Stimulated activated CD8-positive, alpha-beta memory T cell treated with anti-CD3 and anti-CD28 coated beads, Interleukin-7, amount 100 ng/mL, for 24 hours (primary cell): ENCODE data around the gene EMX1.

Experiments
- DNase-seq: peaks from one replicate; pipeline ENCODE4 v3.0.0-alpha.2; 2020; ENCODE audit warnings: low read depth

EMX1 gene

GRCh38 chr2:72942881-72943418 is 25.6 kb downstream of the EMX1 start:
- DNase-seq: no peak

- DNase-seq: no peak
Measured at GRCh38 chr2:72943540-72944395, 26.4 kb downstream of the EMX1 start.

DNA sequence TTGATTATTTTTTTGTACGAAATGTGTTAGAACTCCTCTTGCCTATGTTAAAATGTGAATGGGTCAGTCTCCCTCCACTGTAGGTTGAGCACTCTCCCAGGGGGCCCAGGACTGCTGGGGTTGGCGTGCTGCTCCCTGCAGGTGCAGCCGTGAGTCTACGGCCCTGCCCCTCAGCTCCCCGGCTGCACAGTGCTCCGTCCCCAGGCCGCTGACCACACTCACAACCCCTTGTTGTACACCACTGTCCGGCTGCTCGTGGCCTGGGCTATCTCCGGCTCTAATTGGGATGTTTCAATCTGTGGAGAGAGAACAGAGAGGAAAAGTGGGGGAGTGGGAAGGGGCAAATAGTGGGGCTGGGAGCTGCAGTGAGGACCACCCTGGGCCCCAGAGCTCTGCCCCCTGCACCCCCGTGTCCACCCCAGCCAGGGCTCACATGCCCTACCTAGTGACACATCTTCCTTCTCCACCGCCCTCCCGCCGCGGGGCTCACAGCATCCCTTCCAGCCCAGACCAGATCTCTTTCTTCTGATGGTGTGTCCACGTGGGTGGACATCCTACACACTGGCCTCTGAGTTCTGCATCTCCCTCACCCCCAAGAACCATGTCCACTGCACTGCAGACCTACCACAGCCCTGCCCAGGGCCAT is 27.6 kb downstream of the EMX1 start:
- DNase-seq: no peak

DNA sequence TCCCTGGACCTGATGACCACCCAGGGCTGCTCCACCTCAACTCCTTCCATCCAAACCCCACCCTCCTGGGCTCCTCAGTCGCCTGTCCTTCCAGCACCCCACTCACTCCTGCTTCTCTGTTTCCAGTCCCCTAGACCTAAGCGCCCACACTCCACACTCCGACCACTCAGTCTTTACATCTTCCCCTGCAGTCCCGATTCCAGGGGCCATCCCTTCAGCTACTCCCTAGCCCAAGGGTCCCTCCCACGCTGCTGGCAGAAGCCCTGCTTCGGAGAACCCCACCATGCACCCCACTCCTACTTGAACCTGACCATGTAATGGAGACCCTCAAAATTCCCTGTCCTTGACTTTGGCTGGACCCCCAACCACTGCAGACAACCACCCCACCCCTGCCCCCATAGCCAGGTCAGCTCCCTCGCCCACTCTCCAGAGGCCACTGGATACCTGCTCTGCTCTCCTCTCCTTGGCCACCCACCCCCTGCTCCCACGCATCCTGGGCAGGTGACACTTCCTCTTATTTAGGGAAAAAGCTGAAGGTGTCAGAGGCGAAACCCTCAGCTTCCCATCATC is 28.2 kb downstream of the EMX1 start:
- no peak for DNase-seq

GRCh38 chr2:72946466-72946865 is 29.1 kb downstream of the EMX1 start:
- DNase-seq: no peak

GRCh38 chr2:72947952-72948830 is 30.9 kb downstream of the EMX1 start:
- DNase-seq: no peak

- DNase-seq: no peak
Measured at GRCh38 chr2:72949045-72949444, 31.7 kb downstream of the EMX1 start.

- DNase-seq: no peak
Measured at GRCh38 chr2:72949642-72950041, 32.3 kb downstream of the EMX1 start.

DNA sequence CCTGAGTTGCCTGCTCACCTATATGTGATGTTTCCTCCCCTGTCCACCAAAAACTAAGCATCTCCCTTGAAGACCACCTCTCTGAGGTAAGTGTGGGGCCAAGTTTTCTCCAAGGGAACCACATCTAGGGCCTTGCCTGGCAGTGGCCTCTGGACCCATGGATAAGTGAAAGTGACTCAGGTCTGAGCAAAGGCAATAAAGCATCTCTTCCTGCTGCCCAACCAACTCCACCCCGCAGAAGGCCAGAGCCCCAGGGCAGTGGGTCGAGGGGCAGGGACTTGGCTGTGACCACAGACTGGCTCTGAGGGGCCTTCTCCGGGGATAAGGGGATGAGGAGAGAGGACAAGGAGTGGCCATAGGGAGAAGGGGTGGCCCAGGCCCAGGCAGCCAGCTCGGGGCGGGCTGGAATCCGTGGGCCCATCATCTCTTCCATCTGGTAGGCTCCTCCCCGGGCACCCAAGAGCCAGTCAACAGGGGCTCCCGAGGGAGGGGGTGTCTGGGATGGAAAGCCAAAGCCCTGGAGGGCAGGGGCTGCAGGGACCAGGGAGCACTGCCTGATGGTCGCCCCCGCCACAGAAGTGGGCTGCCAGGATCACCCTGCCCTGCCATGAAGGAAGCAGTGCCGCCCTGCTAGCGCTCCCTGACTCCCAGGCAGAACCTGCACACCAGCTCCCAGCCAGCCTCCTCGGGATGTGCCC is 33.4 kb downstream of the EMX1 start:
- no peak for DNase-seq

- no peak for DNase-seq
Measured at GRCh38 chr2:72951303-72952095, 34.2 kb downstream of the EMX1 start.

GRCh38 chr2:72952110-72952823 is 34.9 kb downstream of the EMX1 start:
- no peak for DNase-seq

- DNase-seq: no peak
Measured at GRCh38 chr2:72952961-72953360, 35.6 kb downstream of the EMX1 start.

GRCh38 chr2:72953528-72953927 is 36.2 kb downstream of the EMX1 start:
- DNase-seq: no peak

- no peak for DNase-seq
Measured at GRCh38 chr2:72953976-72954375, 36.7 kb downstream of the EMX1 start.

GRCh38 chr2:72954376-72955227 is 37.3 kb downstream of the EMX1 start:
- DNase-seq: no peak

- no peak for DNase-seq
Measured at GRCh38 chr2:72955228-72956049, 38.1 kb downstream of the EMX1 start.

- no peak for DNase-seq
Measured at GRCh38 chr2:72956050-72956395, 38.7 kb downstream of the EMX1 start.

DNA sequence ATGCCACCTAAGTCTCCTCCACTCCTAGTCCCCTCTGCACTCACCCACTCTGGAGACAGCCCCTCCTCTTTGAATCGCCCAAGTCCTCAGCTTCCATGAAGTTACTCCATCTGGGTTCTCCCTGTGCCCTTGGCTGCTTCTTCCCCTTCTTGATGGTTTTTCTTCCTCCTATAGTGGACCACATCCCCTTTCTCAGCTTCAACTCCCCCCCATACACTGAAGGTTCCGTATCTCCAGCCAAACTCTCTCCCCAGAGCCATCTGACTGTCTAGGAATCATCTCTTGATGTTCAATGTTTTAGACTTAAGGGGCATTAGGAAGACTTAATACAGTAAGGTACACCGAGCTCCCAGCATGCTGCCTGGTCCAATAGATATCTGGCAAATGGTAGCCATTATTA is 39.6 kb downstream of the EMX1 start:
- DNase-seq: no peak
